HG02763 (cell line): ENCODE data around the gene PLA2G7.

Source experiments
- ATAC-seq: cut with Tn5 transposase; IDR thresholded peaks from one replicate; pipeline ENCODE4 v1.9.1; 2021; ENCODE audit warnings: mild to moderate bottlenecking, moderate library complexity; ENCODE audit not compliant: unreplicated experiment

PLA2G7 gene

GRCh38 chr6:46689657-46690056 lies 45.5 kb downstream of the PLA2G7 start:
- no peak for ATAC-seq

GRCh38 chr6:46688966-46689335 lies 46.2 kb downstream of the PLA2G7 start:
- no peak for ATAC-seq

GRCh38 chr6:46688117-46688965 lies 46.8 kb downstream of the PLA2G7 start:
- no peak for ATAC-seq

GRCh38 chr6:46687619-46688097 lies 47.5 kb downstream of the PLA2G7 start, which contains the start of gene TDRD6:
Gene TDRD6 (plus strand): TSS chr6:46687885. CDS start chr6:46688129, 244 bp downstream.
- ATAC-seq, result no peak

GRCh38 chr6:46684771-46685170 lies 50.4 kb downstream of the PLA2G7 start:
- no peak for ATAC-seq

- ATAC-seq, result no peak
These were observed 57.9 kb downstream of the PLA2G7 start for GRCh38 chr6:46677314-46677654.

GRCh38 chr6:46676604-46677313 lies 58.4 kb downstream of the PLA2G7 start:
- ATAC-seq, result no peak

GRCh38 chr6:46674410-46674809 lies 60.8 kb downstream of the PLA2G7 start:
- ATAC-seq, result no peak

- no peak for ATAC-seq
These were observed 67.8 kb downstream of the PLA2G7 start for GRCh38 chr6:46667377-46667776.

- ATAC-seq, result no peak
These were observed 73.7 kb downstream of the PLA2G7 start for GRCh38 chr6:46661483-46661882.

GRCh38 chr6:46657642-46658041 lies 77.5 kb downstream of the PLA2G7 start:
- ATAC-seq, result no peak

- ATAC-seq, result no peak
These were observed 79.4 kb downstream of the PLA2G7 start for GRCh38 chr6:46655803-46656202.
